Measurements from ENCODE around the gene TRPV2.
"Not testable (repeated sequence)": the region's sequence is repeated elsewhere in the genome, so short reads cannot be mapped to it uniquely, and the experiment has no call there.

The TRPV2 gene

GRCh38 chr17:16415031-16415924, at the start of gene TRPV2:
TRPV2 (plus strand) TSS chr17:16415571; CDS start chr17:16417669, 2,098 bp downstream.
- DNase-seq = peak; percentile 52

- peak; percentile 77 for DNase-seq
Measured at GRCh38 chr17:16371742-16372141, 43.6 kb upstream of the TRPV2 start.

GRCh38 chr17:16374146-16374938, 41.0 kb upstream of the TRPV2 start:
- peak; percentile 79 for DNase-seq

GRCh38 chr17:16377941-16378341, 37.4 kb upstream of the TRPV2 start:
- DNase-seq = peak; percentile 22

- no peak for DNase-seq
Measured at GRCh38 chr17:16378636-16379282, 36.6 kb upstream of the TRPV2 start.

- DNase-seq = no peak
Measured at GRCh38 chr17:16379654-16380053, 35.7 kb upstream of the TRPV2 start.

- DNase-seq = peak; percentile 97
Measured at GRCh38 chr17:16380640-16381495, 34.5 kb upstream of the TRPV2 start, which contains the start of gene UBB. UBB (plus strand) TSS chr17:16381091; CDS start chr17:16381908, 817 bp downstream.

- DNase-seq = peak; percentile 66
Measured at GRCh38 chr17:16381496-16381820, 33.9 kb upstream of the TRPV2 start.

- DNase-seq = peak; percentile 51
Measured at GRCh38 chr17:16383216-16383615, 32.2 kb upstream of the TRPV2 start.

GRCh38 chr17:16383772-16384287, 31.5 kb upstream of the TRPV2 start:
- DNase-seq = no peak

- DNase-seq = no peak
Measured at GRCh38 chr17:16384557-16384956, 30.8 kb upstream of the TRPV2 start.

- not testable (repeated sequence) for DNase-seq
Measured at GRCh38 chr17:16386126-16386507, 29.3 kb upstream of the TRPV2 start.

GRCh38 chr17:16391451-16391850, 23.9 kb upstream of the TRPV2 start:
- DNase-seq = no peak

- DNase-seq = not testable (repeated sequence)
Measured at GRCh38 chr17:16392491-16392890, 22.9 kb upstream of the TRPV2 start.

GRCh38 chr17:16395887-16396286, 19.5 kb upstream of the TRPV2 start:
- not testable (repeated sequence) for DNase-seq

GRCh38 chr17:16396693-16397092, 18.7 kb upstream of the TRPV2 start:
- not testable (repeated sequence) for DNase-seq

GRCh38 chr17:16398270-16399267, 16.8 kb upstream of the TRPV2 start:
- DNase-seq = no peak

GRCh38 chr17:16403847-16404246, 11.5 kb upstream of the TRPV2 start:
- DNase-seq = not testable (repeated sequence)

GRCh38 chr17:16406742-16407674, 8.4 kb upstream of the TRPV2 start:
- no peak for DNase-seq
